ENCODE results near the gene ZNF407.

The ZNF407 gene

DNA sequence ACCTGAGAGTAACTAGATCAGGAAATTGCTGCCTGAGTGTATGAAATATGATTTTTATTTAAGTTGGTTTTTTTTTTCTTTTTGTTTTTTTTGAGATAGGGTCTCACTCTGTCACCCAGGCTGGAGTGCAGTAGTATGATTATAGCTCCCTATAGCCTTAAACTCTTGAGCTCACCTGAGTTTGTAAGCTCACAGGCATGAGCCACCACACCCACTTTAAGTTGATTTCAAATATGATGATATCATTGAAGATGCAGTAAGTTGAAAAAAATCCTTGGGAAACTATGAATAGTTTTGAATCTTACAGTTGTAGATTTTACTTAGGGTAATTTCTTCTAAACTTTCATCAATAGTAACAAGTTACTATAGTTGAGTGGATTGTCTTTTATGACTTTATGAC is 234.7 kb downstream of the ZNF407 start:
- no peak for DNase-seq (ENCODE audit: low read depth)

DNA sequence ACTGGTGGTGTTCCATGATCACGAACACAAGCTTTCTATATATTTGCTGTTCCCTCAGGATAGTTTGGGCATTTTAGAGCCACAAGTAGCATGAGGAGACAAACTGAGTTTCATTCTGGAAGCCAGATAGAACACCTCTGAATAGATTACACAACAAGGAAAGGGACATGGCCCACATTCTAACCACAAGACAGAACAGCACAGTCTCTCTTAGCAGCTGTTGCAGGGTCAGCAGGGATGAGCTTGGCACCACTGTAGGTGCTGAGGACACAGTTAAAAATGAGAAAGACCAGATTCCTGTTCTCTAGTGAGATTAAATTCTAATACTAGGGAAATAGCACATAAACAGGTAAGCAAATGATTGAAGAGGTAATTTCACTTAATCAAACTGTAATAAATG is 235.3 kb downstream of the ZNF407 start:
- no peak for DNase-seq (ENCODE audit: low read depth)

DNA sequence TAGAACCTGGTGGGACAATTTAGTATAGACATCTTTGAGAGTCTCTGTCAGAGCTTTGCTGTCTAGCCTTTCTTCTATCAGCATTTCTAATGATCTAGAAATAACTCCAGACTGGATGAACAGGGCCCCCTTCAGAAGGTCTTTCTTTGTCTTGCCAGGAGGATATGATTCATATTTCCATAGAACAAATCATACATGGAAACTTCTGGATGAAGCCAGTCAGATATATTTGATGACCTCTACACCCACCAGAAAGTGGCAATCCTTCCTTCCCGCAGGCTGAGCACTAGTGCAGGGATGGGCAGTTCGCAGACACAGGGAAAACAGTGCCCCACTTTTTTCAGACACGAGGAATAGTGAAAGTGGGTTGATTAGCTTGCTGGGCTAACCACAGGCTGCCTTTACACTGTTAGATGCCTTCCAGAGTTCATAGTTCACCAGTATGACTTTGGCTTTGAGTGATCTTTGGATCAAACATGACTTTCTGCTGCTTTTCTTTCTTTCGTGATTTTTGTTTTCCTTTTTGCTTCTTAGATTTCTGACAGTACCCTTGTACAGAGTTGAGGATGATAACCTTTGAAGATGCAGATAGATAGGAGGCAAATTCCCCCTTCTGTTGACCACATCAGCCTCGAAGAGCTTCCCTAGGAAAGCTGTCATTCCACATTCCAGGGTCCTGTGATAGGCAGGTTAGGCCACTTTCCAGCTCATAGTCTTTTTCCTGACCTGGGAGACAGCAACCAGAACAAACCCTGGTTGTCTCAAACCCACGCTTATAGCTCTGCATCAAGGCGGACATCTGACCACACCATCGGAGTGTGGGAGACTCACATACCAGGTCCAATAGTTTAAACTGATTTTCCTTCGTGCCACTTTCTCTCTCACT is 237.0 kb downstream of the ZNF407 start:
- DNase-seq (ENCODE audit: low read depth) = no peak

DNA sequence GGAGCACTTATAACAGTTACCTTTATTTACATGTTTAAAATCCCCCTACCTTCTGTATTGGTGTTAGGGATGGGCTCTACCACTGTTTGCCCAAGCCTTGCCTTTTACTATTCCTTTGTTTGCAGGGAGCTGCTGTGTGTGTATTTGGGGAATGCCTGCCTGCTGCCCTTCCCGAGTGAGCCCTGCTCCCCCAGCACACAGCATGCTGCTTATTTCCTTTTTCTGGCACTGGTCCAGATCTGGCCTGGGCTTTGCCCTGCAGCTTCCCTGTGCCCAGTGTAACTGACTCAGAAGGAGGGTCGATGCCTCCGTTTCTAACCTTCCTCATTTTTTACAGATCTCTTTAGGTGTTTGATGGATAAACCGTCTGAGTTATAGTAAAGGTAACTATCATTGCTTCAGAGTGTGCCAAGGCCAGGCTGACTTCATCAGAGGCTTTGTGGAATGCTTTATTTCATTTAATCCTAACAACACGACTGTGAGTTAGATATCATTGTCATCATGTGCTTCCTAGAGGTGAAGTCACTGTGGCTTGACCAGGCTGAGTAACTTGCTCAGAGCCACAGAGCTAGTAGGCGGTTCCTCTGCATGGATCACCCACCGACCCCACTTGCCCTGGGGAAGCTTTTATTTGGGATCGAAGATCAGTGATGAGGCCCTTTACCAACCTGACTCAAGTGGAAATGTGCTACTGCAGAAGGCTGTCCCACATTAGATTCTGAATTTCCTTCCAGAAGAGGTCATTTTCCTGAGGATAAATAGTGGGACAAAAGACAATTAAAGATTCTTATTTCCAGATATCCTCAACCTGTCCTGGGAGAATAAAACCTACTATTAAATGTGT is 238.8 kb downstream of the ZNF407 start:
- DNase-seq (ENCODE audit: low read depth) = no peak

DNA sequence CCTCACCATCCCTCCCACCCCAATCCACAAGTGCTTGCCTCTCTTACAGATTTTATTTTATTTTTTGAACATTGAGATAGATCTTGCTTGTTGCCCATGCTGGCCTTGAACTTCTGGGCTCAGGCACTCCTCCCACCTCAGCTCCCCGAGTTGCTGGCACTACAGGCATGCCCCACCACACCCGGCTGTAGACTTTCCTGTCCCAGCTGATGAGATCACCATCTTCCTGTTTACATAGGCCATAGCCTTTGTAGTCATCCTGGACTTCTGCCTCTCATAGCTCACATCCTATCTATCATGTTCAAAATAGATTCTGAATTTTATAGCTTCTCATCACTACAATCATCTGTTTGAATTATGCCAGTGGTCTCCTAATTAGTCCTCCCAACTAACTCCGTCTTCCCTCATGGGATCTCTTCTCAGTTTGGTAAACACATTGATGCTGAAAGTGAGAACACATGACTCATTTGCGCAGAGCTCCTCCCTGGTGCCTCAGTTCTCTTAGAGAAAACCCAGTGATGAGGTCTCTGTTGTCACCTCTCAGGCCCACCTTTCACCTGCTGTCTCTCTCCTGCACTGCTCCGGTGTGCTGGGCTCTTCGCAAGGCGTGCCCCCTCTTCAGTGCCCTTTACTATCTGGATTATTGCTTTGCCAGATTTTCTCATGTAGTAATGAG is 243.0 kb downstream of the ZNF407 start:
- no peak for DNase-seq (ENCODE audit: low read depth)

DNA sequence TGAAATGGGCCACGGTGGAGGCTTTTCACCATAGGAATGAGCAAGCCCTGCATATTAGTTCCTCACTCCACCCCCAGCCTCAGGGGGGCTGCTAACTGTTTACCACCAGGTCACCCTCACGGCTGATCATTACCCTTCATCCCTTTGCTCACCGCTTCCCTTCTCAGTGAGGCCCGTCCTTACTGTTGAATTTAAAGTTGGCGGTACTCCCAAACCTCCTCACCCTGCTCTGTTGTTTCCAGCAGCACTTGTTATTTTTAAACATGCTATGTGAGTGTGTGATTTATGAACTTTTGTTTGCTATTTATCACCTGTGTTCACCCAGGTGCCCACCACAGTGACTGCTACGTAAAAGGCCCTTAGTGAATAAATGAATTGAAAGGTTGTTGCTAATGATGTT is 243.6 kb downstream of the ZNF407 start:
- DNase-seq (ENCODE audit: low read depth) = no peak

DNA sequence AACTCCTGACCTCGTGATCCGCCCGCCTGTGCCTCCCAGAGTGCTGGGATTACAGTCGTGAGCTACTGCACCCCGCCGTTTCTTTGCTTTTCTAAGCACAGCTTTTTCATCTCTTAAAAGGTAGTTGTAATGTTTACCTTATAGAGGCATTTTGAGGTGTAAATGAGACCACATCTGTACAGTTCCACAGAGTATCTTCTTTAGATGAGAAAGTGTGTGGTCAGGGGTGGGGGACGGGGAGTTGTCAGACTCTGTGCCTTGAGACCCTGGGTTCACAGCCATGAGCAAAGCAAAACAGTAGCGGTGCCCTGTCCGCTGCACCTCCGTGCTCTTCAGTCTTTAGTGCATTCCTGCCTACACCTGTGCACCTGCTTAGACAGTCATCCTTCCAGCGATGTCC is 251.6 kb downstream of the ZNF407 start:
- no peak for DNase-seq (ENCODE audit: low read depth)

- DNase-seq (ENCODE audit: low read depth) = no peak
These were observed 258.8 kb downstream of the ZNF407 start for GRCh38 chr18:74856434-74856833.

- no peak for DNase-seq (ENCODE audit: low read depth)
These were observed 259.3 kb downstream of the ZNF407 start for GRCh38 chr18:74856928-74857327.

- DNase-seq (ENCODE audit: low read depth) = no peak
These were observed 260.2 kb downstream of the ZNF407 start for GRCh38 chr18:74857901-74858300.

DNA sequence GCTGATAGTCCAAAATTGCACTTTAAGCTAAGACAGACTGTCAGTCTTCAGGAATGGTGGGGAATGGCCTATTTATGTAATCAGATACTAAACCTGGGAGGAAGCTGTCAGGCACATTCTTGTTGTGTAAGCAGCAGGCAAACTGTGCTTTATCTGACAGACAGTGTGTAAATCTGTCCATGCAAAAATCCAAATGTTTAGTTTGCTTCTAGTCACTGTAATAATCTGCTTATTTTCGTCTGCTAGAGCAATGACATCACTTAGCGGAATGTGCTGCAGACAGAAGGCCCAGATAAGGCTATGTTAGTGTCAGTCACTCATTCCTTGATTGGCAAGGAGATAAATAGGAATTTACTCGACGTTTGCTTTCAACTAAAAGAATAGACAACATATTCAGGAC is 263.5 kb downstream of the ZNF407 start:
- no peak for DNase-seq (ENCODE audit: low read depth)

GRCh38 chr18:74862094-74862493 is 264.4 kb downstream of the ZNF407 start:
- DNase-seq (ENCODE audit: low read depth) = no peak

- DNase-seq (ENCODE audit: low read depth) = no peak
These were observed 268.9 kb downstream of the ZNF407 start for GRCh38 chr18:74866577-74866976.

DNA sequence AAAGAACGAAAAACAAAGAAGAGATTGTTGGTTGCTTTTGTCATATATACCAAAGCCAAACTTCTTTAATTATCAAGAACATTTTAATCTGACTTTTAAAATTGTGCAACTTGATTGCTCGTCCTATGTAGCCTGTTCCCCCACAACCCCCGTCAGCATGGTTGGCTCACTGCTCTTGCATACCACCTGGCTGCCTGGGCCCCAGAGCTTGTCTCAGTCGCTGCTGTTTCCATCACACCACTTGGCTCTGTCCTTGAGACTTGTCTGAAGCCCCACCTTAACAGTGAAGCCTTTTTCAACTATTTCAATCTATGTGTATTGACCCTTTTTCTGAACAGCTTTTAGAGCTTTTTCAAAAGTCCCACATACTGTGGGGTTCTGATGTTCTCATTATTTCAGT is 270.8 kb downstream of the ZNF407 start:
- no peak for DNase-seq (ENCODE audit: low read depth)

GRCh38 chr18:74869904-74870863 is 272.5 kb downstream of the ZNF407 start:
- no peak for DNase-seq (ENCODE audit: low read depth)

DNA sequence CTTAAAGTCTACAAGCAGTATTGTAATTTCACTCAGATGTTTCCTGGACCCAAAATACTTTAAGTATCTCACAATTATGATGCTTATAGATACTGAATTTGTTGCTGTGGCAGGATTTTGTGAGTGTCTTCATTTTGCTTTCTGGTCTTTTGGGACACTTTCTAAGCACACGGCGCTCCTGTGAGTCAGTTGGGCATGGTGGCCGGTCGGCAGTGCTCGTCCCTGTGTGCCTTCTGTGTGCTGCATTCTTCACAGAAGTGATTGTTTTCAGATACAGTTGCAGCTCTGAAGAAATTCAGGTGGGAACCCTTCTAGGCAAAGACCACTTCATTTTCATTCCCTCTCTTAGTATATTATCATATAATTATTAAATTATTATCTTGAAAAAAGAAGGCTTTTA is 273.3 kb downstream of the ZNF407 start:
- DNase-seq (ENCODE audit: low read depth) = no peak

DNA sequence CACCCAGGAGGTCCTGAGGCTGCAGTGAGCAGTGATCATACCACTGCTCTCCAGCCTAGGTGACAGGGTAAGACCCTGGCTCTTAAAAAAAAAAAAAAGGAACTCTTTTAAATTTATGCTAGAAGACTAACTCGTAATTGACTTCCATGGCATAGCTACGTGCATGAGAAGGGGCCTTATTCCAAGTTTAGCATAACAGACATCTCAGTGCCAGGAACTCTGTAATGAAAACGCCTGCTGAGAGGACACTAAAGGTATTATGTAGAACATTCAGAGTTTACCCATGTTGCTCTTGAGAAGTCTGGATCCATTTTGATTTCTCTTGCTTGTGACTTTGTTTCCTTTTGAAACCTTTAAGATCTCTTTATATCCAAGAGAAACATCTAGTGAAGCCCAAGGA is 276.0 kb downstream of the ZNF407 start:
- no peak for DNase-seq (ENCODE audit: low read depth)

- no peak for DNase-seq (ENCODE audit: low read depth)
These were observed 276.7 kb downstream of the ZNF407 start for GRCh38 chr18:74874351-74874750.

DNA sequence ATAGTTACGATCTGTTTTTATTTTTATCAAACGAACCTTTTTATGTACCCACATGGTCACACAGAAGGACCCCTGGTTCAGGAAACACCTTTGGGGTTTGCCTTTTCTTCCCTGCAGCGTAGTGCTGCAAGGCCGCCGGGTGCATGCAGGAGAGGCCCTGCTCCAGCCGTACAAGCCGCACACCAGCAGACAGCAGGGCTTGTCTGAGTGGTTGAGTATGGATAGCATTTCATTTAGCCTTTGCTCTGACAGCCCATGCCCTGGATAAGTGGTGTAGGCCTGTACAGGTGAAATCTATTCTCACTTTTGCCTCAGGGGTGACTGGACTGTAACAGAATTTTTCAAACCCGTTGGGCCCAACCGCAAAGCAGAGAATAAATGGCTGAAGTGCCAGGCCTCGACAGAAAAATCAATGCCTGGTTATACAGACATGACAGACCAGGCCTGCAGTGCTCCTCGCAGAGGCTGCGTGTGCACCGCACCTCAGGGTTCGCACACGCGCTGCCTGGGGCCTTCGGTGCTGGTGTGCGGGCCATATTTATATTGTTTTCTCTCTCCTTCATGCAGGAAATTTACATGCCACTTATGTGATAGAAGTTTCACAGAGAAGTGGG is 279.1 kb downstream of the ZNF407 start:
- DNase-seq (ENCODE audit: low read depth) = no peak

DNA sequence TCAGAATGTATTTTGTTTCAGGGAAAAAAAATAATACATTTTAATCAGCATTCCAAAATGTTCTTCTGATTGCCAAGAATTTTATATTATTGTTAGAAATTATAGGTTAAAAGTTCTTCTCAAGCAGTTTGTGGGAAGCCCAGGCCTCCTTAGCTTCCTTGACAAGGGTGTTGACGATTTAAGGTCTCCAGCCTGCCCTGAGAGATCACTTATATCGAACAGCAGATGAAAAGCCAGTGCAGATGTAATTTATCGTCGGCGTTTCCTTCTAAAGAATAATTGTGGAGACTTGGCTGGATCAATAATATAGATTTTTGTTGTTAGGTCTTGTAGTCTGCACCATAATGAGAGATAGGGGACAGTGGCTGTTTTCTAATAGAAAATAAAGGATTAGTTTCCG is 280.6 kb downstream of the ZNF407 start:
- DNase-seq (ENCODE audit: low read depth) = no peak

GRCh38 chr18:74880706-74881278 is 283.1 kb downstream of the ZNF407 start:
- DNase-seq (ENCODE audit: low read depth) = no peak
